ENCODE measurements around the gene SLC44A3. TPM values are rescaled to one million over a fixed set of nuclear protein-coding genes. Genes with fewer than 3 reads are reported as not detected.
"Not testable (repeated sequence)": the region's sequence is repeated elsewhere in the genome, so short reads cannot be mapped to it uniquely, and the experiment has no call there.

The SLC44A3 gene
- total RNA-seq, 1 donor = 1.7 TPM

- no peak for DNase-seq (ENCODE audit: low read depth)
- TF ChIP-seq CTCF (IDR thresholded peaks at IDR 0.05; ENCODE audit: insufficient read depth, low read depth, low read length) = no peak
- no peak overlapping the region for H3K4me3 ChIP-seq (ENCODE audit: low read depth, low read length)
These were observed 117.7 kb downstream of the SLC44A3 start for GRCh38 chr1:94937820-94938219.

GRCh38 chr1:94940738-94941137, 120.6 kb downstream of the SLC44A3 start:
- no peak for DNase-seq (ENCODE audit: low read depth)
- TF ChIP-seq CTCF (IDR thresholded peaks at IDR 0.05; ENCODE audit: insufficient read depth, low read depth, low read length) = no peak
- H3K4me3 ChIP-seq (ENCODE audit: low read depth, low read length) = no peak overlapping the region

- H3K4me3 ChIP-seq (ENCODE audit: low read depth, low read length); DNase-seq (ENCODE audit: low read depth): not testable (repeated sequence)
These were observed 121.3 kb downstream of the SLC44A3 start for GRCh38 chr1:94941480-94941879.

- no peak overlapping the region for H3K4me3 ChIP-seq (ENCODE audit: low read depth, low read length)
- TF ChIP-seq CTCF (IDR thresholded peaks at IDR 0.05; ENCODE audit: insufficient read depth, low read depth, low read length) = no peak
- DNase-seq (ENCODE audit: low read depth) = no peak
These were observed 122.3 kb downstream of the SLC44A3 start for GRCh38 chr1:94942171-94943128.

Other genes starting within 250 kb of the SLC44A3 start
- gene CNN3, start 106.8 kb downstream of the SLC44A3 start, total RNA-seq = 354 and 485 TPM in 2 replicates

Measured in fibroblast of villous mesenchyme (primary cell).